Inferior parietal cortex (tissue), 1 donor: Measurements from ENCODE around the gene WFDC13.
"Not testable (repeated sequence)": the region's sequence is repeated elsewhere in the genome, so short reads cannot be mapped to it uniquely, and the experiment has no call there.

Experiments
- DNase-seq: peaks from one replicate; pipeline ENCODE4 v3.0.0-alpha.2; 2016; ENCODE audit errors: extremely low spot score

Gene WFDC13, protein sequence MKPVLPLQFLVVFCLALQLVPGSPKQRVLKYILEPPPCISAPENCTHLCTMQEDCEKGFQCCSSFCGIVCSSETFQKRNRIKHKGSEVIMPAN

DNA sequence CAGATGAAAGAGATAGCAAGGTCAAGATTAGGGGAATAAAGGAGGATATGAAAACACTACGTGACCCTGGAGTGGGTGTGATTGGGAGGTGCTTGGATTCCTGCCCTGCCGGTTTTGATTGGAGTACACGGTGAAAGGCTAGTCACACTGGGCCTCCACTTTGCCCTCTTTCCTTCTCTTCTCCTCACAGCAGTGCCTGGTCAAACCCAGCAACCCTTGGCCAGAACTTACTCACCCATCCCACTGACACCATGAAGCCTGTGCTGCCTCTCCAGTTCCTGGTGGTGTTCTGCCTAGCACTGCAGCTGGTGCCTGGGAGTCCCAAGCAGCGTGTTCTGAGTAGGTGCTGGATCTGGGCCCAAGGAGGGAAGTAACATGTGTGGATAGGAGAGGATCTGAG is at the start of gene WFDC13:
Gene WFDC13 (plus strand): TSS at position 166 of the 400 bp plus-strand sequence. CDS start 86 bp downstream, at position 252.
- no peak for DNase-seq

DNA sequence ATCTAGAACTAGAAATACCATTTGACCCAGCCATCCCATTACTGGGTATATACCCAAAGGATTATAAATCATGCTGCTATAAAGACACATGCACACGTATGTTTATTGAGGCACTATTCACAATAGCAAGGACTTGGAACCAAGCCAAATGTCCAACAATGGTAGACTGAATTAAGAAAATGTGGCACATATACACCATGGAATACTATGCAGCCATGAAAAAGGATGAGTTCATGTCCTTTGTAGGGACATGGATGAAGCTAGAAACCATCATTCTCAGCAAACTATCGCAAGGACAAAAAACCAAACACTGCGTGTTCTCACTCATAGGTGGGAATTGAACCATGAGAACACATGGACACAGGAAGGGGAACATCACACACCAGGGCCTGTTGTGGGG is 44.8 kb upstream of the WFDC13 start:
- DNase-seq = not testable (repeated sequence)

DNA sequence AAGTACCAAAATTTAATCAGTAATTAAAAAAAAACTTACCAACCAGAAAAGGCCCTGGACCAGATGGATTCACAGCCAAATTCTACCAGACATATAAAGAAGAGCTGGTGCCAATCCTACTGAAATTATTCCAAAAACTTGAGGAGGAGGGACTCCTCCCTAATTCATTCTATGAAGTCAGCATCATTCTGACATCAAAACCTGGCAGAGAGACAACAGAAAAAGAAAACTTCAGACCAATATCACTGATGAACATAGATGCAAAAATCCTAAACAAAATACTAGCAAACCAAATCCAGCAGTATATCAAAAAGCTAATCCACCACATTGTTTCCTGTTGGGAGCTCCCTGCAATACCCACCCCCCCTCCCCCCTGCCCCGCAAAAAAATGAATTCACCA is 31.7 kb upstream of the WFDC13 start, which contains the start of gene WFDC11:
Gene WFDC11 (minus strand): TSS at position 101 of the 400 bp plus-strand sequence. CDS start 19,639 bp downstream, outside the sequence.
- no peak for DNase-seq

DNA sequence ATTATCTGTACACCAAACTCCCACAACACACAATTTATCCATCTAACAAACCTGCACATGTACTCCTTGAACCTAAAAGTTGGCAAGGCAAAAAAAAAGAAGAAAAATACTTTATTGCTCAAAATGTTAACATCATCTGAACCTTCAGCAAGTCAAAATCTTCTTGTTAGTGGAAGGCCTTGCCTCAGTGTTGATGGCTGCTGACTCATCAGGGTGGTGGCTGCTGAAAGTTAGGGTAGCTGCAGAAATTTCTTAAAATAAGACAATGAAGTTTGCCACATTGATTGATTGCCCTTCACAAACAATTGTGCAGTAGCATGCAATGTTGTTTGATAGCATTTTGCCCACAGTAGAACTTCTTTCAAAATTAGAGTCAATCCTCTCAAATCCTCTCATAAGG is 29.1 kb upstream of the WFDC13 start:
- DNase-seq = no peak

DNA sequence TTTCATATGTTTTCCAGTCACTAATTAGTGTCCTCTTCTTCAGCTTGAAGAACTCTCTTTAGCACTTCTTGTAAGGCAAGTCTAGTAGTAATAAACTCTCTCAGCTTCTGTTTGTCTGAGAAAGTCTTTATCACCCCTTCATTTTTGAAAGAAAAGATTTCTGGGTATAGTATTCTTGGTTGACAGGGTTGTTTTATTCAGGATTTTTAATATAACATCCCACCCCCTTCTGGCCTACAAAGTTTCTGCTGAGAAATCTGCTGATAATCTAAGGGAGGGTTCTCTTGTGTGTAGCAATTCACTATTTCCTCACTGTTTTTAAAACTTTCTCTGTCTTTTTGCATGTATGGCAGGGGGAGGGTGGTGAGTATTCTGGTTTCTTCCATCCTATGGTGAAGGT is 22.2 kb upstream of the WFDC13 start:
- DNase-seq = no peak

DNA sequence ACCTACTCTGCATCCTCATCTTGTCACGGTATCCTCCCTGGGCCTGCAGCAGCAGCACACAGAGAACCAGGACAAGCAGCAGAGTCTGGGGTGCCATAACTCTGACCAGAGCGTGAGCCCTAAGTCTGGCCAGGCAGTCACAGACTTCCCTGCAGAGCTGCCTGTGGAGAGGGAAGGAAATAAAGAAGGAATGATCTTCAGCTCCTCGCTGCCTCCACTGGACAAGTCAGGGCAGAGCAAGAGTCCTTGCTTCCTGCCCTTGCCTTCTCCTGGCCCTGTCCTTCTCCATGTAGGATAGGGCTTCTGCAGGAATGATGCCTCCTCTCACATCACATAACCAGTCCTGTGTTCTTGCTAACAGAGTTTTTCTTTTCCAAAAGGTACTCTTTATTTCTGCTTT is 15.9 kb upstream of the WFDC13 start:
- no peak for DNase-seq

DNA sequence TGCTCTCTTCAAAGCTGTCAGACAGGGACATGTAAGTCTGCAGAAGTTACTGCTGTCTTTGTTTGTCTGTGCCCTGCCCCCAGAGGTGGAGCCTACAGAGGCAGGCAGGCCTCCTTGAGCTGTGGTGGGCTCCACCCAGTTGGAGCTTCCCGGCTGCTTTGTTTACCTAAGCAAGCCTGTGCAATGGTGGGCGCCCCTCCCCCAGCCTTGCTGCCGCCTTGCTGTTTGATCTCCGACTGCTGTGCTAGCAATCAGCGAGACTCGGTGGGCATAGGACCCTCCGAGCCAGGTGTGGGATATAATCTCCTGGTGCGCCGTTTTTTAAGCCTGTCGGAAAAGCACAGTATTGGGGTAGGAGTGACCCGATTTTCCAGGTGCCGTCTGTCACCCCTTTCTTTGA is 8.5 kb upstream of the WFDC13 start:
- not testable (repeated sequence) for DNase-seq

DNA sequence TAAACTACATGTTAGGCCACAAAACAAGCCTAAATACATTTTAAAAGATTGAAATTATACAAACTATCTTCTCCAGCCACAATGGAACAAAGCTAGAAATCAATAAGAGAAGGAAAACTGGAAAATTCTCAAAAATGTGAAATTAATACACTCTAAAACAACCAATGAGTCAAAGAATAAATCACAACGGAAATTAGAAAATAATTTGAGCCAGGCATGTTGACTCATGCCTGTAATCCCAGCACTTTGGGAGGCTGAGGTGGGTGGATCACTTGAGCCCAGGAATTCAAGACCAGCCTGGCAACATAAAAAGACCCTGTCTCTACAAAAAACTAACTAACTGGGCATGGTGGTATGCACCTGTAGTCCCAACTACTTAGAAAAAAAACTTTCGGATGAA is 6.3 kb upstream of the WFDC13 start:
- no peak for DNase-seq

DNA sequence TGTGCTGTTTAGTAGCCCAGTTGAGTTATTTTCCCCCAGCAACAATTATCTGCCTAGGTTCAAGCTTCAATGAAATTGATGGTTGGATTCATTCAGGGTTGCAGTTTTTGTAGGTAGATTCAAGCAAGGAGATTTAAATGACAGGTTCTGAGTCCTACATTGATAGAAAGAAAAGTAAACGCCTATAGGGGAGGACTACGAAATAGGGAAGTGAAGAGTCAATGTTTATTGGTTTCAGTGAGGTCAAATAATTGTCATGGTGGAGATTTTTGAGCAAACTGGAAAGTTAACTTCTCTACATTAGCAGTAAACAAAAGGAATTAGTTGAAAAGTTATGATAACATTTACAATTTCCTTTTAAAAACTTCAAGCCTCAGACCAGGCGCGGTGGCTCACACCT is 734 bp upstream of the WFDC13 start:
- no peak for DNase-seq

DNA sequence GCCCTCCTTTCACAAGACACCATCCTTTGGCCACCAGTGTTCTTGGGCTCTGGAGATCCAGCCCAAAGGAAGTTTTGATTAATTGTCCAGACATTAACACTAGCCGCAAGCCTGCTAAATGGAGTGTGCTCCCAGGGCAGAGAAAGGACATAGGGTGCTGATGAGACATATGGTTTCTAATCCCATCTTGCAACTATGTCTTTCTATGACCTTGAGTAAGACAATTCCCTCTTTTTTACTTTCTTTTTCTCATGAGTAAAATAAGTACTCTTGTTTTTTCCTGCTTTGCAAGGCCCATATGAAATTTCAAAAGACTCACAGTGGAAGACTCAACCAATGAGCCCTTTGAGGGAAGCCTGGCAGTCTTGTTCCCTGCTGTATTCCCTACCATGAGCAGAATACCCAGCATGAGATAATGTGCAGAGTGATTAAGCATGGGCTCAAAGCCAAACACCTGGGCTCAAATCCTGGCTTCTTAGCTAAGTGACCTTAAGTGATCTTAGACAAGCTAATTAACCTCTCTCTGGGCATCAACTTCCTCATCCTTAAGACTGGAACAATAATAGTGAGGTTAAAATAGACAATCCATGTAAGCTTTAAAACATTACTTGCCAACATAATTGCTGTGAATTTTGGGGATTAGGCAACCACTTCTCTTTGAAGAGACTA is 3.3 kb downstream of the WFDC13 start, which contains the start of gene WFDC10B:
Gene WFDC10B (minus strand): TSS at position 51 of the 669 bp plus-strand sequence. CDS start 19,027 bp downstream, outside the sequence.
- no peak for DNase-seq

DNA sequence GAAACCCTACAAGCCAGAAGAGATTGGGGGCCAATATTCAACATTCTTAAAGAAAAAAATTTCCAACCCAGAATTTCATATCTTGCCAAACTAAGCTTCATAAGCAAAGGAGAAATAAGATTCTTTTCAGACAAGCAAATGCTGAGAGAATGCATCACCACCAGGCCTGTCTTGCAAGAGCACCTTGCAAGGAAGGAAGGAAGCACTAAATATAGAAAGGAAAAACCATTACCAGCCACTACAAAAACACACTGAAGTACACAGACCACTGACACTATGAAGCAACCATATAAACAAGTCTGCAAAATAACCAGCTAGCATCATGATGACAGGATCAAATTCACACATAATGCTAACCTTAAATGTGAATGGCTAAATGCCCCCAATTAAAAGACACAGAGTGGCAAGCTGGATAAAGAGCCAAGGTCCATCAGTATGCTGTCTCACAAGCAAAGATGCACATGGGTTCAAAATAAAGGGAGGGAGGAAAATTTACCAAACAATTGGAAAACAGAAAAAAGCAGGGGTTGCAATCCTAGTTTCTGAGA is 14.4 kb downstream of the WFDC13 start:
- not testable (repeated sequence) for DNase-seq

DNA sequence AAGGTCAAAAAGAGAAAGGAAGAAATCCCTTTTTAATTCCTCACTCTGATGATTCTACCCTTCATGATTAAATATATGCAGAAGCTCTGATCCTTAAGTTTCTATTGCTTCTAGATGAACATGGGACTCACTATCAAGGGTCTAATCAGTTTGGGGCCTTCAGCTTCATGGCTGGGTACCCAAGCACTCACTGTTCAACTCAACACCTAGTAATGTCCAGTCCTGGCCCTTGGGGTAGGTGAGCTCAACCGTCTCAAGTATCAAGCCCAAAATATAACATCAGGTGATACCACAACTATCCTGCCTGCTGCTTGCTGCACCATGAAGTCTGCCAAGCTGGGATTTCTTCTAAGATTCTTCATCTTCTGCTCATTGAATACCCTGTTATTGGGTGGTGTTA is 20.2 kb downstream of the WFDC13 start, which contains the start of gene SPINT4:
Gene SPINT4 (plus strand): TSS at position 301 of the 400 bp plus-strand sequence. CDS start 21 bp downstream, at position 322.
- DNase-seq = no peak

DNA sequence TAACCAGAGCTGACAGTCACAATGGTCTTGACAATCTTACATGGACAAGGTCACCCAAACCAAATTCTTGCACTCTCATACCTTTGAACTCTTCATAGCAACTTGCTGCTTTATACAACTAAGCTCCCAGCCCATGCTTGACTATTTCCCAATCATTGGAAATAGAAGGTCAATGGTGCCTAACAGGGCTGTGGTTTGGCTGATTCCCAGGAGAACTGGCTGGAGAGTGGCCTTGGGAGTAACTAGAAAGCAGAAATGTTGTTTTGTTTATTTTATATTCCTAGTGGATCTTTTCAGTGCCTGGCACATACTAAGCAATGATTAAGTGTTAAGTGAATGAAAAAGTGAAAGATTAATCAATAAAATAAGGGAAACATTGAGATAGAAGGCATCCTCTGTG is 23.3 kb downstream of the WFDC13 start:
- DNase-seq = no peak

DNA sequence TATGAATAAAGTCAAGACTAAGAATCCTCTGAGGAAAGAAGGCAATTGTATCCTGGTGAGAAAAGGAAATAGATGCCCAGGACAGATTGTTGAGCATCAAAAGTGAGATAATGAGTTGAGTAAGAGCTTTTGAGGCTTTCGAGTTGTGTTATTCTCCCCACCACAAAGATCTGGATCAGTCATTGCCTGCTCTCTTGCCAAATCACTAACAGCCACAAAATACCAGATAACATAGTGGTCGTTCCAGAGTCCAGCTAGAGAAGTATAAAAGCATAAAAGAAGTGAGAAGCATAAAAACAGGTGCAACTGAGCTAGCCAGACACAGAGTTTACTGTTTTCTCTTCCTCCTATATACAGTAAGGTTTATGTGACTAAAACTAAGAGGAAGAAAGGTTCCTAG is 25.2 kb downstream of the WFDC13 start:
- no peak for DNase-seq

DNA sequence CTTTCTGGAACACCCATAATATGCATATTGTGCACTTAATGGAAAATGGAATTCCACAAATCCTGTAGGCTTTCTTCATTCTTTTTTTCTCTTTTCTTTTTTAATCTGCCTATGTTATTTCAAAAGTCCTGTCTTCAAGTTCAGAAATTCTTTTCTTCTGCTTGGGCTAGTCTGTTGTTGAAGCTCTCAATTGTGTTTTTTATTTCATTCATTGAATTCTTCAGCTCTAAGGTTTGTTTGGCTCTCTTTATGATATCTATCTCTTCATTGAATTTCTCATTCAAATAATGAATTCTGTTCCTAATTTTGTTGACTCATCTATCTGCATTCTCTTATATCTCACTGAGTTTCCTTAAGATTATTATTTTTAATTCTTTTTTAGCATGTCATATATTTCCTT is 30.4 kb downstream of the WFDC13 start:
- no peak for DNase-seq

DNA sequence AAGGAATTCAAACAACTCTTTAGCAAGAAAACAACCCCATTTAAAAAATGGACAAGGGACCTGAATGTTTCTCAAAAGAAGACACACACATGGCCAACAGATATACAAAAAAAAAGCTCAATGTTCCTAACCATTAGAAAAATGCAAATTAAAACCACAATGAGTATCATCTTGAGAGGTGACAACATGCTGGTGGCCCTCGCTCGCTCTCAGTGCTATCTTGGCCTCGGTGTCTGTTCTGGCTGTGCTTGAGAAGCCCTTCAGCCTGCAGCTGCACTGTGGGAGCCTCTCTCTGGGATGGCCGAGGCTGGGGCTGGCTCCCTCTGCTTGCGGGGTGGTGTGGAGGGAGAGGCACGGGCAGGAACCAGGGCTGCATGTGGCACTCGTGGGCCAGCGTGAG is 33.7 kb downstream of the WFDC13 start:
- DNase-seq = no peak

DNA sequence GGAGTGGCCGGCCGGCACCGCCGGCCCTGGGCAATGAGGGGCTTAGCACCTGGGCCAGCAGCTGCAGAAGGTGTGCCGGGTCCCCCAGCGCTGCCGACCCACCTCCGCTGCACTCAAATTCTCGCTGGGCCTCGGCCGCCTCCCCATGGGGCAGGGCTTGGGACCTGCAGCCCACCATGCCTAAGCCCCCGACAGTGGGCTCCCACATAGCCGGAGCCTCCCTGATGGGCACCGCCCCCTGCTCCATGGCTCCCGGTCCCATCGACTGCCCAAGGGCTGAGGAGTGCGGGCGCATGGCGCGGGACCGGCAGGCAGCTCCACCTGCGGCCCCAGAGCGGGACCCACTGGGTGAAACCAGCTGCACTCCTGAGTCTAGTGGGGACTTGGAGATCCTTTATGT is 34.1 kb downstream of the WFDC13 start:
- DNase-seq = no peak

DNA sequence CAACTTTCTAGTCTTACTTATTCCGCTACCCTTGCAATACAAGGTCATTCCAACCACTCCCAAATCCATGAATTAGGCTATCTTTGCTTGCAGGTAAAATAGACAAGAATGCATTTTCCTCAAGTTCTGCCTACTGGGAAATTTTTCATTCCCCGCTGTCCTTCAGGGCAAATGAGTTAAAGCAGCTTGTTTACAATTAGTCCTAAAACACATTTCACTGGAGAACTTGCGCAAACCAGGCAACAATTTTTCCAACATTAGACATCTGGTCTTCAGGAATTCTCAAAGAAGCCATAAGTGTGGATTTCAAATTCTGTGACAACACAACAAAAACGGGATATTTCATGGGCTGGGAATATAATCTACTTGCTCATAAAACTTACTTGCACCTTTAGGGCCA is 40.8 kb downstream of the WFDC13 start:
- no peak for DNase-seq

DNA sequence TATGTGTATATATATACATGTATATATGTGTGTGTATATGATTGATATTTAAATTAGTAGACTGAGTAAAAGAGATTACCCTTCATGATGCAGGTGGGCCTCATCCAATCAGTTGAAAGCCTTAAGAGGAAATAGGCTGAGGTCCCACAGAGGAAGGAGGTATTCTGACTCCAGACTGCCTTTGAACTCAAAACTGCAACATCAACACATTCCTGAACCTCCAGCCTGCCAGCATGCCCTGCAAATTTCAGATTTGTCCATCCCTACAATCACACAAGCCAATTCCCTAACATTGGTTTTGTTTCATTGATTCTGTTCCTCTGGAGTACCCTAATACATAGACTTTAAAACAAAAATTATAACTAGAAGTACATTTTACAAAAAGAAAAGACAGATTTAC is 43.2 kb downstream of the WFDC13 start:
- no peak for DNase-seq

DNA sequence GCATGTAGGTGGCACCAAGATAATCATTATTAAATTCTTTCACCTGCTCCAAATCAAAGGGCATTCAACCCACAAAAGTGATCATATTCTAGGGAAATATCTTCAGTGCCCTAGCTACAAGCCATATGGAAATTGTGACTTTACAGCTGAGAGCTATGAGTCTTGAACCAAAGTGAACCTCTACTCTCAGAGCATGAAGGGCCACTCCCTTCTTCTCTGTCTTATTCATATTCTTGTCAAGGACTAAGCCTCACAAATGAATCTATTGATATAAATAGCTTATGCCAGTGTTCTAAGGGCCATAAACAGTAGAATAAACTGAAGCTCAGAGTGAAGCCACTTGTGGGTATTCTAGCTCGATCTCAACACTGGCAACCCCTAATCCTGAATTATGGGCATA is 49.9 kb downstream of the WFDC13 start:
- DNase-seq = no peak

DNA sequence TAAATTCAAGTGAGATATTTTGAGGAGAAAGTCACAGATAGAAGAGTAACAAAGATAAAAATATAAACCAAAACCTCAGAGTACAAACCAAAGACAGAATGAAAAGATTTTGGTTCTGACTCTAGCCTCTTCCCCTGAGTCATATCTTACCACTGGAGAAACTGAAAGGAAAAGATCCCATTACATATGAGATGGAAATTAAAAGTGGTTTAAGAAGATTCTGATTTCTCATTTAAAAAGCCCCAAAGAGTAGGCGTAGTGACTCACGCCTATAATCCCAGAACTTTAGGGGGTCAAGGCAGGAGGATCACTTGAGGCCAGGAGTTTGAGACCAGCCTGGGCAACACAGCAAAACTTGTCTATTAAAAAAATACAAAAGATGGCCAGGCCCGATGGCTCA is 50.9 kb downstream of the WFDC13 start:
- DNase-seq = no peak

DNA sequence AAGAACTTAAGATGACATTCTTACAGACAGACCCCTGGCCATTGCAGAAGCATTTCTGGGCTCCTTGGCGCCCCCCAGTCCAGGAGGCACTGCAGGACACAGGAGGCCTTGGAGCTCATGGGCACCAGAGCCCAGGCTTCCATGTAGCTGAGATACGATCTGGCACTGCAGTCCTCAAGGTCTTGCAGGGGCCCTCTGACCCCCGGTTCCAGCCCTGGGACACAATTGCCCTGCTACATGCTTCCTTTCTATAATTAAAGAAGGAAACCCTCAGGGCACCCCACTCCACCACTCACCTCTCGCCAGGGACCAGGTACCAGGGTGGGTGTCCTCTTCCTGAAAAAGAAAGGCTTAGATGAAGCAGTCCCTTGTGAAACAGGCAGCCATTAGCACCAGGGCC is 56.3 kb downstream of the WFDC13 start:
- DNase-seq = no peak
